Lower lobe of right lung (tissue), 2 donors: Measurements from ENCODE around the gene ANAPC15. TPM values are rescaled to one million over a fixed set of nuclear protein-coding genes. Genes with fewer than 3 reads are reported as not detected.

Source experiments
- ATAC-seq, 2 donors: fragments of 200-7000 bp; cut with Tn5 transposase; one replicate each; pipeline ENCODE4 v1.9.1; 2020 to 2022; ENCODE audit warnings: mild to moderate bottlenecking in 2 of 2, moderate library complexity in 2 of 2
- DNase-seq: peaks from one replicate; pipeline ENCODE4 v3.0.0-alpha.2; 2020
- H3K27ac ChIP-seq: fragments of 200-600 bp; one replicate; pipeline ENCODE4 v1.8.0; 2022
- H3K27me3 ChIP-seq: fragments of 200-600 bp; one replicate; pipeline ENCODE4 v1.8.0; 2022; ENCODE audit warnings: low read depth
- H3K36me3 ChIP-seq: fragments of 200-600 bp; one replicate; pipeline ENCODE4 v1.8.0; 2022; ENCODE audit warnings: mild to moderate bottlenecking
- H3K4me1 ChIP-seq: fragments of 200-600 bp; one replicate; pipeline ENCODE4 v1.8.0; 2022
- H3K4me3 ChIP-seq: fragments of 200-600 bp; one replicate; pipeline ENCODE4 v1.8.0; 2022; ENCODE audit warnings: mild to moderate bottlenecking
- H3K9me3 ChIP-seq: fragments of 200-600 bp; one replicate; pipeline ENCODE4 v1.8.0; 2022
- CTCF ChIP-seq: fragments of 200-600 bp; IDR thresholded peaks from one replicate; pipeline ENCODE4 v1.8.0; 2022; ENCODE audit warnings: antibody characterized with exemption, mild to moderate bottlenecking
- intact Hi-C: fragments of 100-400 bp; cut with DNase I; formaldehyde crosslinking; loops from one replicate; pipeline ENCODE4 v1.11.0; 2022
- total RNA-seq: library from RNA; stranded (reverse); fragmentation: NEBNext Ultra II Directional; extraction: Animal tissue kit (Norgen Biotek cat#: 25700); gene quantifications from one replicate; pipeline ENCODE4 v1.2.1, GENCODE V29; 2021
- donor health status: DM: no; HTN: yes; CAD: no; lungs with severe emphysema.

ANAPC15 gene
- total RNA-seq, 1 donor from 2014 or later = 22.7 TPM

GRCh38 chr11:72122607-72123006, 10.1 kb upstream of the ANAPC15 start:
- no peak overlapping the region for H3K27ac ChIP-seq
- no peak overlapping the region for H3K4me3 ChIP-seq
- no peaks in the 10 kb centered on the region for H3K36me3 ChIP-seq
- intact Hi-C loops = no loop called here
- H3K27me3 ChIP-seq = no peaks in the 10 kb centered on the region
- TF ChIP-seq CTCF = no peak
- ATAC-seq (no peak), DNase-seq (no peak)
- no peaks in the 10 kb centered on the region for H3K9me3 ChIP-seq
- H3K4me1 ChIP-seq = no peaks in the 10 kb centered on the region

- H3K27ac ChIP-seq = no peak overlapping the region
- H3K4me3 ChIP-seq = no peak overlapping the region
- intact Hi-C loops = no loop called here
- no peaks in the 10 kb centered on the region for H3K9me3 ChIP-seq
- DNase-seq = no peak
- no peaks in the 10 kb centered on the region for H3K4me1 ChIP-seq
- H3K27me3 ChIP-seq = no peaks in the 10 kb centered on the region
- ATAC-seq = no peak
- H3K36me3 ChIP-seq = no peaks in the 10 kb centered on the region
- TF ChIP-seq CTCF = no peak
Observed at GRCh38 chr11:72120930-72121329, 8.4 kb upstream of the ANAPC15 start.

- Histone ChIP-seq H3K4me3 (no peak overlapping the region), H3K27ac (no peak overlapping the region), H3K9me3 (no peaks in the 10 kb centered on the region), H3K4me1 (no peaks in the 10 kb centered on the region), H3K36me3 (no peaks in the 10 kb centered on the region), H3K27me3 (no peaks in the 10 kb centered on the region)
- no peak for TF ChIP-seq CTCF
- intact Hi-C loops = no loop called here
- DNase-seq (no peak), ATAC-seq (peak; percentile 33 to 40)
Observed at GRCh38 chr11:72119198-72119597, 6.7 kb upstream of the ANAPC15 start.

GRCh38 chr11:72116019-72116755, 3.7 kb upstream of the ANAPC15 start:
- H3K27me3 ChIP-seq = no peaks in the 10 kb centered on the region
- intact Hi-C loops = no loop called here
- H3K36me3 ChIP-seq = no peaks in the 10 kb centered on the region
- TF ChIP-seq CTCF = no peak
- ATAC-seq (no peak), DNase-seq (no peak)
- H3K4me1 ChIP-seq = peaks cover 11% of the 10 kb centered on the region
- H3K9me3 ChIP-seq = no peaks in the 10 kb centered on the region
- H3K4me3 ChIP-seq = no peak overlapping the region
- no peak overlapping the region for H3K27ac ChIP-seq

- intact Hi-C loops = no loop called here
- no peak overlapping the region for H3K27ac ChIP-seq
- H3K4me3 ChIP-seq = no peak overlapping the region
- DNase-seq = no peak
- peaks cover 10% of the 10 kb centered on the region for H3K36me3 ChIP-seq
- no peak for TF ChIP-seq CTCF
- no peaks in the 10 kb centered on the region for H3K9me3 ChIP-seq
- ATAC-seq = no peak
- H3K4me1 ChIP-seq = peaks cover 15% of the 10 kb centered on the region
- no peaks in the 10 kb centered on the region for H3K27me3 ChIP-seq
Observed at GRCh38 chr11:72114570-72114969, 2.1 kb upstream of the ANAPC15 start.
